HCT116 (cell line): ENCODE data around the gene GTF3C1. TPM values are rescaled to one million over a fixed set of nuclear protein-coding genes. Genes with fewer than 3 reads are reported as not detected.

Experiments
- ATAC-seq: fragments of 200-7000 bp; cut with Tn5 transposase; 2 replicates; pipeline ENCODE4 v1.9.1; 2020; ENCODE audit warnings: mild to moderate bottlenecking, moderate library complexity
- BruUV-seq: library from RNA; stranded (reverse); fragments of 400-500 nt; replicated peaks from 2 replicates; lab custom pipeline; 2021; lab: Mats Ljungman, UMichigan
- CTCF ChIA-PET: fragments of 300-600 bp; sonication (Branson Sonifier 250); formaldehyde crosslinking; loops from one replicate; lab custom pipeline; 2021; ENCODE audit warnings: antibody characterized with exemption; lab: Charles Lee
- POLR2A ChIA-PET: fragments of 300-600, 350-600 bp; sonication (Branson Sonifier 250); formaldehyde crosslinking; loops from one replicate; lab custom pipeline; 2021; ENCODE audit warnings: antibody characterized with exemption; lab: Charles Lee
- RAD21 ChIA-PET, 2 experiments: fragments of 300-600 bp; sonication (Branson Sonifier 250); formaldehyde crosslinking; loops; one replicate each; lab custom pipeline; 2023; ENCODE audit warnings: low total read pairs in 2 of 2; ENCODE audit not compliant: uncharacterized antibody in 2 of 2, unreplicated experiment in 2 of 2, low non-redundant PET in 1 of 2; lab: Charles Lee
- DNase-seq: peaks from one replicate; pipeline ENCODE4 v3.0.0-alpha.2; 2010; ENCODE audit warnings: low read depth, low spot score
- H2AFZ ChIP-seq: fragments of 200-600 bp; shearing (Covaris generic), sonication (generic); 2 replicates; pipeline ENCODE4 v1.6.1; 2017; ENCODE audit warnings: low read depth, mixed run types, mixed read lengths, antibody characterized with exemption, low read length; ENCODE audit not compliant: poor library complexity, severe bottlenecking
- H3K27ac ChIP-seq: 2 replicates; pipeline ENCODE4 v1.5.1; 2012; ENCODE audit warnings: low read depth, low read length
- H3K27me3 ChIP-seq: fragments of 200-600 bp; sonication (generic); 2 replicates; pipeline ENCODE4 v1.6.1; 2016; ENCODE audit warnings: mixed run types, low read length, mixed read lengths; ENCODE audit not compliant: insufficient read depth
- H3K36me3 ChIP-seq, 2 experiments: fragments of 200-500 bp in 1 of 2; fragments of 200-600 bp in 1 of 2; sonication (Bioruptor generic) in 1 of 2; sonication (generic) in 1 of 2; 2 replicates each; pipeline versions ENCODE4 v1.5.1 to v1.6.1; 2014 to 2016; ENCODE audit warnings: low read length in 2 of 2, inconsistent platforms in 1 of 2, mixed read lengths in 1 of 2, mixed run types in 1 of 2; ENCODE audit not compliant: insufficient read depth in 2 of 2, control insufficient read depth in 1 of 2
- H3K4me1 ChIP-seq, 2 experiments: fragments of 200-600 bp in 1 of 2; sonication (generic) in 1 of 2; 2 replicates each; pipeline versions ENCODE4 v1.5.1 to v1.6.1; 2012 to 2017; ENCODE audit warnings: low read length in 2 of 2, inconsistent platforms in 1 of 2, mild to moderate bottlenecking in 1 of 2, mixed read lengths in 1 of 2, mixed run types in 1 of 2, moderate library complexity in 1 of 2; ENCODE audit not compliant: insufficient read depth in 2 of 2, control insufficient read depth in 1 of 2
- H3K4me2 ChIP-seq: fragments of 200-600 bp; sonication (generic); 2 replicates; pipeline ENCODE4 v1.6.1; 2017; ENCODE audit warnings: mixed run types, low read length, mixed read lengths
- H3K4me3 ChIP-seq, 2 experiments: fragments of 200-600 bp in 1 of 2; sonication (generic) in 1 of 2; replicated peaks in 1 of 2; 2 replicates each; pipeline ENCODE4 v1.5.1; 2011 to 2016; ENCODE audit warnings: low read length in 2 of 2, control low read depth in 1 of 2, low read depth in 1 of 2, mild to moderate bottlenecking in 1 of 2, mixed read lengths in 1 of 2, mixed run types in 1 of 2
- H3K79me2 ChIP-seq: fragments of 200-600 bp; sonication (generic); 2 replicates; pipeline ENCODE4 v1.6.1; 2017; ENCODE audit warnings: mild to moderate bottlenecking, mixed run types, low read length, moderate library complexity, mixed read lengths; ENCODE audit not compliant: insufficient read depth
- H3K9ac ChIP-seq: fragments of 200-600 bp; sonication (generic); 2 replicates; pipeline ENCODE4 v1.6.1; 2016; ENCODE audit warnings: low read length, mixed read lengths
- H3K9me2 ChIP-seq: fragments of 200-600 bp; sonication (generic), shearing (Covaris generic); 2 replicates; pipeline ENCODE4 v1.6.1; 2017; ENCODE audit warnings: mixed run types, mild to moderate bottlenecking, moderate library complexity; ENCODE audit not compliant: insufficient read depth
- H3K9me3 ChIP-seq, 2 experiments: fragments of 200-500 bp in 1 of 2; fragments of 200-600 bp in 1 of 2; sonication (Bioruptor generic) in 1 of 2; sonication (generic) in 1 of 2; 2 replicates each; pipeline ENCODE4 v1.6.1; 2014 to 2017; ENCODE audit warnings: low read length in 2 of 2, mixed read lengths in 2 of 2, inconsistent platforms in 1 of 2, low read depth in 1 of 2, mild to moderate bottlenecking in 1 of 2, mixed run types in 1 of 2, moderate library complexity in 1 of 2; ENCODE audit not compliant: control insufficient read depth in 1 of 2, insufficient read depth in 1 of 2
- H4K20me1 ChIP-seq: fragments of 200-600 bp; sonication (generic), shearing (Covaris generic); 2 replicates; pipeline ENCODE4 v1.6.1; 2017; ENCODE audit warnings: mixed run types, mild to moderate bottlenecking, moderate library complexity; ENCODE audit not compliant: insufficient read depth
- ATF3 ChIP-seq: IDR thresholded peaks from 2 replicates; pipeline ENCODE4 v1.6.1; 2012
- CBX3 ChIP-seq: IDR thresholded peaks from 2 replicates; pipeline ENCODE4 v1.6.1; 2012; ENCODE audit warnings: low read depth
- ELF1 ChIP-seq: IDR thresholded peaks from 2 replicates; pipeline ENCODE4 v1.6.1; 2012; ENCODE audit warnings: low read depth, borderline replicate concordance
- EZH2phosphoT487 ChIP-seq: fragments of 200-600 bp; IDR thresholded peaks from 2 replicates; pipeline ENCODE4 v1.6.1; 2018; ENCODE audit warnings: antibody characterized with exemption, borderline replicate concordance
- JUND ChIP-seq: IDR thresholded peaks from 2 replicates; pipeline ENCODE4 v1.6.1; 2012
- POLR2AphosphoS5 ChIP-seq: IDR thresholded peaks from 2 replicates; pipeline ENCODE4 v1.6.1; 2011; ENCODE audit warnings: mild to moderate bottlenecking, low read depth, low read length, moderate library complexity
- SP1 ChIP-seq: IDR thresholded peaks from 2 replicates; pipeline ENCODE4 v1.6.1; 2012; ENCODE audit warnings: low read depth
- TCF7L2 ChIP-seq: IDR thresholded peaks from 2 replicates; pipeline ENCODE4 v1.7.0; 2011; ENCODE audit warnings: borderline replicate concordance, inconsistent platforms; ENCODE audit not compliant: insufficient read depth, insufficient read length; ENCODE audit errors: extremely low read depth
- ZFX ChIP-seq: fragments of 450-650 bp; IDR thresholded peaks from 2 replicates; pipeline ENCODE4 v1.6.1; 2017
- intact Hi-C: fragments of 100-400 bp; cut with micrococcal nuclease; formaldehyde crosslinking; loops from 2 replicates; pipeline ENCODE4 v1.10.0; 2022
- total RNA-seq: library from RNA; stranded (reverse); gene quantifications from one replicate; pipeline ENCODE4 v1.2.1, GENCODE V29; 2021; ENCODE audit not compliant: unreplicated experiment
- TF ChIP-seq, protein P1 (sequence below): IDR thresholded peaks from 2 replicates; pipeline ENCODE4 v1.6.1; 2011; ENCODE audit warnings: mild to moderate bottlenecking, low read length, moderate library complexity; ENCODE audit not compliant: insufficient replicate concordance; ENCODE audit errors: extremely low read depth
- TF ChIP-seq, protein P2 (sequence below): IDR thresholded peaks from 2 replicates; pipeline ENCODE4 v1.6.1; 2012
- TF ChIP-seq, protein P3 (sequence below): IDR thresholded peaks from 2 replicates; pipeline ENCODE4 v1.6.1; 2012; ENCODE audit warnings: low read depth

GTF3C1 gene
- total RNA-seq, 1 experiment from 2014 or later, result 97.5 TPM

GRCh38 chr16:27425961-27426360 is 123.8 kb downstream of the GTF3C1 start:
- no peaks in the 10 kb centered on the region for H3K36me3 ChIP-seq
- peaks cover 2 to 14% of the 10 kb centered on the region in 2 experiments; a peak in 1 of 4 replicates for H3K9me3 ChIP-seq
- H3K27me3 ChIP-seq, result no peaks in the 10 kb centered on the region
- ATAC-seq (no peak), DNase-seq (no peak)
- no peak overlapping the region for H3K27ac ChIP-seq
- no peaks in the 10 kb centered on the region for H3K9me2 ChIP-seq
- H4K20me1 ChIP-seq, result no peaks in the 10 kb centered on the region
- ChIA-PET POLR2A (no interaction called here), CTCF (interaction anchor here (1.2 kb wide), 1 partner anchor 51 kb away, joined by 4 read pairs; no protein-coding TSS in a partner anchor), RAD21 (no interaction called here)
- no peaks in the 10 kb centered on the region for H3K79me2 ChIP-seq
- peak overlapping the region; percentile 25; the same call in 1 of the 2 replicates for H3K4me2 ChIP-seq
- no peak overlapping the region for H3K4me3 ChIP-seq
- TF ChIP-seq EZH2phosphoT487 (no peak), ATF3 (no peak)
- H3K4me1 ChIP-seq, result peaks cover 2 to 17% of the 10 kb centered on the region in 2 experiments; a peak in 3 of 4 replicates
- H3K9ac ChIP-seq, result no peak overlapping the region
- H2AFZ ChIP-seq, result peak overlapping the region; percentile 63
- BruUV-seq, result no TSS peak
- intact Hi-C loops, result no loop called here

DNA sequence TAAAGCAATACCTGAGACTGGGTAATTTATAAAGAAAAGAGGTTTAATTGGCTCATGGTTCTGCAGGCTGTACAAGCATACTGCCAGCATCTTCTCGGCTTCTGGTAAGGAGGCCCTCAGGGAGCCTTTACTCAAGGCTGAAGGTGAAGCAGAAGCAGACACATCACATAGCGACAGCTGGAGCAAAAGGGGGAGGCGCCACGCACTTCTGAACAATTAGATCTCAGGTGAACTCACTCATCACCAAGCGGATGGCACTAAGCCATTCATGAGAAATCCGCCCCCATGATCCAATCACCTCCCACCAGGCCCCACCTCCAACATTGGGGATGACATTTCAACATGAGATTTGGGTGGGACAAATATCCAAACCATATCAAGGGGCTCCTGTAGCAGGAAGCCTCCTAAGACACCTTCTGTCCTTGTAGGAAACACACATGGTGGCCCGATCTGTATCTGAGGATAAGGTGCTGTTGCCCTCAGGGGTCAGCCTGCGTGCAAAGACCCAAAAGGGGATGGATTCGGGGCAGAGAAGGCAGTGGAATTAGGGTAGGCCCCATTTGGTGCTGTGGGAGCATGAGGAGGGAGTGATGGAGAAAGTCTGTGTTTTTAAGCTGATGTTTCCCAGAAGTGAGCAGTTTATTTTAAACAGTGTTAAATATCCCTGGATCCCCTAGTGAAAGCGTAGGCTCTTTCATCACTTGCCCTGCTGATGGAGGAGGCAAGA is 124.8 kb downstream of the GTF3C1 start:
- POLR2A ChIA-PET, result no interaction called here
- ATAC-seq, result no peak
- TF ChIP-seq CBX3, result no peak
- no peak for TF ChIP-seq ATF3
- TF ChIP-seq, protein P1, sequence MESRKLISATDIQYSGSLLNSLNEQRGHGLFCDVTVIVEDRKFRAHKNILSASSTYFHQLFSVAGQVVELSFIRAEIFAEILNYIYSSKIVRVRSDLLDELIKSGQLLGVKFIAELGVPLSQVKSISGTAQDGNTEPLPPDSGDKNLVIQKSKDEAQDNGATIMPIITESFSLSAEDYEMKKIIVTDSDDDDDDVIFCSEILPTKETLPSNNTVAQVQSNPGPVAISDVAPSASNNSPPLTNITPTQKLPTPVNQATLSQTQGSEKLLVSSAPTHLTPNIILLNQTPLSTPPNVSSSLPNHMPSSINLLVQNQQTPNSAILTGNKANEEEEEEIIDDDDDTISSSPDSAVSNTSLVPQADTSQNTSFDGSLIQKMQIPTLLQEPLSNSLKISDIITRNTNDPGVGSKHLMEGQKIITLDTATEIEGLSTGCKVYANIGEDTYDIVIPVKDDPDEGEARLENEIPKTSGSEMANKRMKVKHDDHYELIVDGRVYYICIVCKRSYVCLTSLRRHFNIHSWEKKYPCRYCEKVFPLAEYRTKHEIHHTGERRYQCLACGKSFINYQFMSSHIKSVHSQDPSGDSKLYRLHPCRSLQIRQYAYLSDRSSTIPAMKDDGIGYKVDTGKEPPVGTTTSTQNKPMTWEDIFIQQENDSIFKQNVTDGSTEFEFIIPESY, result no peak
- no peak for TF ChIP-seq TCF7L2
- no peak for TF ChIP-seq POLR2AphosphoS5
- no peak for TF ChIP-seq JUND
- TF ChIP-seq SP1, result no peak
- no peak for TF ChIP-seq ELF1
- TF ChIP-seq, protein P2, sequence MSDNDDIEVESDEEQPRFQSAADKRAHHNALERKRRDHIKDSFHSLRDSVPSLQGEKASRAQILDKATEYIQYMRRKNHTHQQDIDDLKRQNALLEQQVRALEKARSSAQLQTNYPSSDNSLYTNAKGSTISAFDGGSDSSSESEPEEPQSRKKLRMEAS, result no peak
- TF ChIP-seq, protein P3, sequence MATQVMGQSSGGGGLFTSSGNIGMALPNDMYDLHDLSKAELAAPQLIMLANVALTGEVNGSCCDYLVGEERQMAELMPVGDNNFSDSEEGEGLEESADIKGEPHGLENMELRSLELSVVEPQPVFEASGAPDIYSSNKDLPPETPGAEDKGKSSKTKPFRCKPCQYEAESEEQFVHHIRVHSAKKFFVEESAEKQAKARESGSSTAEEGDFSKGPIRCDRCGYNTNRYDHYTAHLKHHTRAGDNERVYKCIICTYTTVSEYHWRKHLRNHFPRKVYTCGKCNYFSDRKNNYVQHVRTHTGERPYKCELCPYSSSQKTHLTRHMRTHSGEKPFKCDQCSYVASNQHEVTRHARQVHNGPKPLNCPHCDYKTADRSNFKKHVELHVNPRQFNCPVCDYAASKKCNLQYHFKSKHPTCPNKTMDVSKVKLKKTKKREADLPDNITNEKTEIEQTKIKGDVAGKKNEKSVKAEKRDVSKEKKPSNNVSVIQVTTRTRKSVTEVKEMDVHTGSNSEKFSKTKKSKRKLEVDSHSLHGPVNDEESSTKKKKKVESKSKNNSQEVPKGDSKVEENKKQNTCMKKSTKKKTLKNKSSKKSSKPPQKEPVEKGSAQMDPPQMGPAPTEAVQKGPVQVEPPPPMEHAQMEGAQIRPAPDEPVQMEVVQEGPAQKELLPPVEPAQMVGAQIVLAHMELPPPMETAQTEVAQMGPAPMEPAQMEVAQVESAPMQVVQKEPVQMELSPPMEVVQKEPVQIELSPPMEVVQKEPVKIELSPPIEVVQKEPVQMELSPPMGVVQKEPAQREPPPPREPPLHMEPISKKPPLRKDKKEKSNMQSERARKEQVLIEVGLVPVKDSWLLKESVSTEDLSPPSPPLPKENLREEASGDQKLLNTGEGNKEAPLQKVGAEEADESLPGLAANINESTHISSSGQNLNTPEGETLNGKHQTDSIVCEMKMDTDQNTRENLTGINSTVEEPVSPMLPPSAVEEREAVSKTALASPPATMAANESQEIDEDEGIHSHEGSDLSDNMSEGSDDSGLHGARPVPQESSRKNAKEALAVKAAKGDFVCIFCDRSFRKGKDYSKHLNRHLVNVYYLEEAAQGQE, result no peak
- TF ChIP-seq ZFX, result no peak

More for the DNA sequence above, 124.8 kb downstream of the GTF3C1 start:
- no peak overlapping the region for H3K4me2 ChIP-seq
- no peaks in the 10 kb centered on the region for H3K79me2 ChIP-seq
- DNase-seq, result no peak
- no peaks in the 10 kb centered on the region for H3K9me2 ChIP-seq
- intact Hi-C loops, result no loop called here
- no TSS peak for BruUV-seq
- ChIA-PET RAD21 (no interaction called here), CTCF (no interaction called here)
- H3K27ac ChIP-seq, result no peak overlapping the region
- no peak overlapping the region for H2AFZ ChIP-seq
- no peaks in the 10 kb centered on the region for H3K36me3 ChIP-seq
- H3K4me3 ChIP-seq, result no peak overlapping the region
- no peaks in the 10 kb centered on the region for H4K20me1 ChIP-seq
- peaks cover 3 to 14% of the 10 kb centered on the region in 2 experiments; a peak in 1 of 4 replicates for H3K9me3 ChIP-seq
- peaks cover 2 to 17% of the 10 kb centered on the region in 2 experiments; a peak in 3 of 4 replicates for H3K4me1 ChIP-seq
- H3K9ac ChIP-seq, result no peak overlapping the region
- H3K27me3 ChIP-seq, result no peaks in the 10 kb centered on the region
